Lower leg skin (tissue), 4 donors: ENCODE data around the gene TRPV5. TPM values are rescaled to one million over a fixed set of nuclear protein-coding genes. Genes with fewer than 3 reads are reported as not detected.

Experiments used
- DNase-seq, 2 donors: peaks; one replicate each; pipeline ENCODE4 v3.0.0-alpha.2; 2019; ENCODE audit warnings: low spot score in 2 of 2
- H3K4me3 ChIP-seq: fragments of 200-600 bp; sonication (generic); 2 replicates; pipeline ENCODE4 v1.5.1; 2017; ENCODE audit warnings: mild to moderate bottlenecking, low read depth; ENCODE audit not compliant: poor library complexity, severe bottlenecking
- CTCF ChIP-seq, 3 donors: fragments of 450-650 bp; IDR thresholded peaks; one replicate each; pipeline ENCODE4 v1.5.1; 2016; ENCODE audit warnings: antibody characterized with exemption in 3 of 3, mild to moderate bottlenecking in 3 of 3, moderate library complexity in 2 of 3
- POLR2A ChIP-seq, 2 donors: fragments of 450-650 bp; IDR thresholded peaks; one replicate each; pipeline ENCODE4 v1.6.1; 2016 to 2017; ENCODE audit warnings: antibody characterized with exemption in 2 of 2, mild to moderate bottlenecking in 1 of 2, moderate library complexity in 1 of 2
- WGBS, 2 donors: methylation state at CpG; one replicate each; pipeline ENCODE4 v1.1.5; 2018; 5-methylcytosine and 5-hydroxymethylcytosine counted together
- intact Hi-C: fragments of 100-400 bp; cut with DNase I; formaldehyde crosslinking; loops from one replicate; pipeline ENCODE4 v1.15.0; 2023; ENCODE audit warnings: low total_unique reads
- total RNA-seq, 4 donors: library from RNA; depleted of rRNA; stranded (reverse); fragments of >200 nt; gene quantifications; one replicate each; pipeline ENCODE4 v1.1.0, GENCODE V29; 2016

TRPV5 gene
- total RNA-seq, 4 donors from 2014 or later, result not detected

DNA sequence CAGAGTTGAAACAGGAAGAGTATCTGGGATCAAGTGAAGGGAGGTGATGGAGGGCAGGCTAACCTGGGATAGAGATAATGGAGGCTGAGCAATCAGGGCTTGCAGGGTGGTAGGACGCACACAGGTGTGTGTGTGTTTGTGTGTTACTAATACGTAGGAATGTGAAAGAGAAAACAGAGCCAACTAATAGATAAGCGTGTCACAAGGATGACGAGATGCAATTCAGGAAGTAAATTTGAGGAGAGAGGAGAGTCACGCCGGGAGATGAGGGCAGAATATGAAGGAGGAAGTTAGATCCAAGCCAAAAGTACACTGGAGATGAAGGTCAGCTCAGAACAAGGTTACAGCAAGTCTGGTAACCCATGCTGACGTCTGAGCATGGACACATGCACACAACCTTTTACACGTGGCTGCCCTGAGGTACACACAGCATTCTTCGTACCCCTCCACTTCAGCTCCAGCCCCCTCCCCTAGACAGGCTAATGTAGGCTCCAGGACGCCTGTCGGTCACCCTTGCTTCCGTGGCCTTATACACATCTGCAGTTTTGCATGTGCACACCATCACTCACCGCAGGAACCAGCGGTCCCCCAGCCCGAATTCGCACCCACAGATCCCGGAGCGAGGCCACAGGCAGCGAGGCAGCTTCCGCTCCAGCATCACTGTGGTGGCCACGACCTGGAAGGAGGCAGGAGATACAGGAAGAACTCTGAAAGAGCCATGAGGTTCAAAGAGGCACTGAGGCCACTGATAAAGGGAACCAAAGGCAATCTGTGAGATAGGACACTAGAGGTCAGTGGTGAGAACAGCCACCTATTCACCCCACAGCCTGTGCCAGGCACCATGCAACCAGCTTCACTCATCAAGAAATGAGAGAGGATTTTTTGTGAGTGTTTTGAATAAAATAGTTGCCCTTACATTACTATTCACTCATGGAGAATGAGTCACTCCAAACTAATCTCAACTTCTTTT, 24.3 kb downstream of the TRPV5 start:
- 67 to 75% methylated on average over 21 of the region's 21 CpGs for WGBS, 2 donors
- no peak for TF ChIP-seq POLR2A (IDR thresholded peaks at IDR 0.05)
- no peak for TF ChIP-seq CTCF (IDR thresholded peaks at IDR 0.05)
- peak in 1 of 2 donors; percentile 83 for DNase-seq
- intact Hi-C loops, result no loop called here
- H3K4me3 ChIP-seq, result no peak overlapping the region

DNA sequence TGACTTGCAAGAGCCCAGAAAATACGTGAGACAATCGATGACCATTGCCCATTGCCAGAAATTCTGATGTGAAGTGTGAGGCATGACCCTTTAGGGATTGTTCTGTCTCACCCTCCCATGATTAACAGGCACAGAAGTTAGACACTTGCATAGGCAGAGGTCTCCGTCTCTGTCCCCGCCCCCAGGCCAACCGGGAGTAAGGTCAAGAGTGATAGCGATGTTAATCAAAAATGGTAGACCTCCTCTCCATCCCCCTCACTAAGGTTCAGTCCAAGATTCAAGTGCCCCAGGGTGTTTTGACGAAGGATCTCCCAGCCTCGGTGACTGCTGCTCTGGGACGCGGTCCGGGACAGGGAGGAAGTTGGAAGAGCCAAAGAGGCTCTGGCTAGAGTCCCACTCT, 25.3 kb downstream of the TRPV5 start:
- 56 to 71% methylated on average over 11 of the region's 11 CpGs for WGBS, 2 donors
- intact Hi-C loops, result no loop called here
- no peak for TF ChIP-seq CTCF (IDR thresholded peaks at IDR 0.05)
- no peak for TF ChIP-seq POLR2A (IDR thresholded peaks at IDR 0.05)

DNA sequence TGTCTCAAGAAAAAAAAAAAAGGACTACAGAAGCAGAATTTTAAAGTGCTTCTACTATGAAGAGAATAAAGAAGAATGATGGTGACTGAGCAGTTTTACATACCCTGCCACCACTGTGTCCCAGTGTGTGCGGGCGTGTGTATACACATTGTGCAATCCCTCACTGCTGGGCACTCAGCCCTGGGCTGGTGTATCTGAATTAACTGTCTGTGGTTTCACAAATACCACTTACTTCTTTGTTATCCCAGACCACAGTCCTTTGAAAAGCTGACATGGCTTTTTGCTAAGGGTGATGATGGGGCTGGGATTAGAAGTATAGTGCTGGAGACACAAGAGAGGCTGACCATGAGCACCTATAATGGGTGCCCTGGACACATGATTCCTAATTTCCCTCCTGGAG, 26.9 kb downstream of the TRPV5 start:
- DNase-seq, result peak in 1 of 2 donors; percentile 46
- TF ChIP-seq CTCF (IDR thresholded peaks at IDR 0.05) (no peak), POLR2A (IDR thresholded peaks at IDR 0.05) (no peak)
- no peak overlapping the region for H3K4me3 ChIP-seq
- 81 to 88% methylated on average over 2 of the region's 2 CpGs for WGBS, 2 donors
- intact Hi-C loops, result no loop called here

More for the DNA sequence above, 25.3 kb downstream of the TRPV5 start:
- H3K4me3 ChIP-seq, result no peak overlapping the region
- peak in 1 of 2 donors; percentile 80 for DNase-seq

- intact Hi-C loops, result no loop called here
- no peak overlapping the region for H3K4me3 ChIP-seq
- DNase-seq, result no peak
- TF ChIP-seq POLR2A (IDR thresholded peaks at IDR 0.05) (no peak), CTCF (IDR thresholded peaks at IDR 0.05) (no peak)
- WGBS, 2 donors, result 71 to 81% methylated on average over 2 of the region's 2 CpGs
Observed at GRCh38 chr7:142905759-142906158, 27.8 kb downstream of the TRPV5 start.

DNA sequence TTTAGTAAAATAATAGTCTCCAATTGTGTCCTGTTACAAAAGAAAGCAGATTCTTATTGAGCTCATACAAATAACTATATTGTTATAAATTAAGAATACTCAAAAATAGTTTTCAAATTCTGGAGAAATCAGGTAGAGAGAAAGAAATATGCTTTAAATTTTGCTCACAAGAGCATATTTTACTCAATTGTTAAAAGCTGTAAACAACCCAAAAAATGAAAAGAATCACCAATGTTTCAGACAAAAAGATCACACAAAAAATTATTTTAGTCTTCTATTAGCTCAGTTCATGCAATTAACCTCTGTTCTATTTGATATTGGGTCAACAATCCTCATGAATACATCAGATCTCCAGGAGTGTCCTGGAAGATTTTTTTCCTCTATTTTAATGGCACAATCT, 29.4 kb downstream of the TRPV5 start:
- H3K4me3 ChIP-seq, result no peak overlapping the region
- intact Hi-C loops, result no loop called here
- no peak for DNase-seq
- no peak for TF ChIP-seq CTCF (IDR thresholded peaks at IDR 0.05)
- no peak for TF ChIP-seq POLR2A (IDR thresholded peaks at IDR 0.05)
